Psoas muscle (tissue), 8 donors: ENCODE measurements around the gene CCDC191. TPM values are rescaled to one million over a fixed set of nuclear protein-coding genes. Genes with fewer than 3 reads are reported as not detected.

ENCODE experiments used
- ATAC-seq, 4 donors: fragments of 200-7000 bp; cut with Tn5 transposase; one replicate each; pipeline ENCODE4 v1.9.1; 2020; ENCODE audit warnings: moderate library complexity in 3 of 4, mild to moderate bottlenecking in 2 of 4
- DNase-seq, 2 donors: peaks; one replicate each; pipeline ENCODE4 v3.0.0-alpha.2; 2020
- H3K27ac ChIP-seq: fragments of 200-600 bp; one replicate; pipeline ENCODE4 v1.8.0; 2022
- H3K27me3 ChIP-seq, 3 donors: fragments of 200-600 bp in 1 of 3; one replicate each; pipeline versions ENCODE4 v1.6.1 to v1.8.0; 2013 to 2022; ENCODE audit warnings: low read length in 2 of 3, mild to moderate bottlenecking in 2 of 3, moderate library complexity in 1 of 3; ENCODE audit not compliant: insufficient read depth in 3 of 3
- H3K36me3 ChIP-seq, 2 donors: fragments of 200-600 bp in 1 of 2; one replicate each; pipeline versions ENCODE4 v1.6.1 to v1.8.0; 2013 to 2022; ENCODE audit warnings: low read depth in 1 of 2, mild to moderate bottlenecking in 1 of 2, moderate library complexity in 1 of 2; ENCODE audit not compliant: insufficient read depth in 1 of 2
- H3K4me1 ChIP-seq: fragments of 200-600 bp; one replicate; pipeline ENCODE4 v1.8.0; 2022
- H3K4me3 ChIP-seq: fragments of 200-600 bp; one replicate; pipeline ENCODE4 v1.8.0; 2022; ENCODE audit warnings: mild to moderate bottlenecking
- H3K9me3 ChIP-seq: fragments of 200-600 bp; one replicate; pipeline ENCODE4 v1.8.0; 2022
- CTCF ChIP-seq: fragments of 200-600 bp; IDR thresholded peaks from one replicate; pipeline ENCODE4 v1.8.0; 2022; ENCODE audit warnings: antibody characterized with exemption
- WGBS, 3 donors: extraction: QIAGEN DNeasy Blood & Tissue Kit; methylation state at CpG; one replicate each; pipeline versions ENCODE4 v1.1.6 to v1.1.7; 2013; 5-methylcytosine and 5-hydroxymethylcytosine counted together
- intact Hi-C, 2 donors: fragments of 100-400 bp; cut with DNase I; formaldehyde crosslinking; loops; one replicate each; pipeline versions ENCODE4 v1.11.0 to v1.14.2; 2022
- polyA plus RNA-seq, 3 donors: library from polyadenylated mRNA; stranded (reverse); fragments of 200-250 nt; gene quantifications; one replicate each; pipeline ENCODE4 v1.2.3, GENCODE V29; 2013
- total RNA-seq, 4 donors: library from RNA; stranded (reverse); fragmentation: NEBNext Ultra II Directional in 2 of 4; extraction: Animal tissue kit (Norgen Biotek cat#: 25700) in 2 of 4; gene quantifications; one replicate each; pipeline versions ENCODE4 v1.2.1 to v1.2.4, GENCODE V29; 2021 to 2023
- donor health status: healthy with polysubstance abuse.
- donor health status: DM: no; HTN: no; CAD: no; lungs with moderate emphysema.
- donor health status: Bipolar disorder and iron deficiency.
- donor health status: healthy.
- donor health status: DM: yes; HTN: yes; CAD: no.
- donor health status: DM: no; HTN: no; CAD: no.
- donor health status: DM: no; HTN: no; CAD: no.
- donor health status: DM: yes; HTN: yes; CAD: no.

Gene CCDC191
- total and polyA plus RNA-seq, 7 donors: 0.34 to 1.2 (median 0.65) TPM

DNA sequence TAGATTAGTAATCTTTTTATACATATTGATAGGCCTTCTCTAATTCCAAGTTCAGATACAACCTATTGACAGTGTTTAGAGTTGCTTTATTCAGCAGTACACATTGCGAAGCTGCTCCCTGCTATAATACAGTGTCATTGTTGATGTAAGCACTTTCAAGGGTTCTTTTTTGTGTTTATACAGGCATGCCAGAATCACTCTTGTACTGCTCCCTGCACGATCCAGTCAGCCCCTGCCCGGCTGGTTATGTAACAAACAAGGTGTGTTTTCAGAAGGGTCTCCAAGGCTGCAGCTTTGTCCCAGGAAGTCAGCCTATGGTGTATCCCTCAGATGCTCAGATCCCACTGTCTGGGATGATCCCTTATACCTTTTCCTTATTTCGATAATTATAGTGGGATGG is 11.5 kb upstream of the CCDC191 start:
- DNase-seq (no peak), ATAC-seq (no peak)
- H3K4me1 ChIP-seq: no peaks in the 10 kb centered on the region
- H3K27me3 ChIP-seq: no peaks in the 10 kb centered on the region
- H3K9me3 ChIP-seq: no peaks in the 10 kb centered on the region
- TF ChIP-seq CTCF: no peak
- H3K27ac ChIP-seq: no peak overlapping the region
- intact Hi-C loops: no loop called here
- H3K36me3 ChIP-seq: peaks cover 12 to 77% of the 10 kb centered on the region in 2 donors
- 96 to 98% (median 97%) methylated on average over 4 of the region's 4 CpGs for WGBS, 3 donors
- H3K4me3 ChIP-seq: no peak overlapping the region

- intact Hi-C loops: no loop called here
- ATAC-seq (no peak), DNase-seq (no peak)
- Histone ChIP-seq H3K27ac (no peak overlapping the region), H3K36me3 (peaks cover 0 to 11% of the 10 kb centered on the region in 2 donors), H3K4me1 (peaks cover 16% of the 10 kb centered on the region), H3K9me3 (no peaks in the 10 kb centered on the region), H3K27me3 (no peaks in the 10 kb centered on the region), H3K4me3 (no peak overlapping the region)
- WGBS, 3 donors: 90 to 94% (median 93%) methylated on average over 8 of the region's 8 CpGs
- no peak for TF ChIP-seq CTCF
These were observed 4.8 kb upstream of the CCDC191 start for GRCh38 chr3:114060906-114061655.

DNA sequence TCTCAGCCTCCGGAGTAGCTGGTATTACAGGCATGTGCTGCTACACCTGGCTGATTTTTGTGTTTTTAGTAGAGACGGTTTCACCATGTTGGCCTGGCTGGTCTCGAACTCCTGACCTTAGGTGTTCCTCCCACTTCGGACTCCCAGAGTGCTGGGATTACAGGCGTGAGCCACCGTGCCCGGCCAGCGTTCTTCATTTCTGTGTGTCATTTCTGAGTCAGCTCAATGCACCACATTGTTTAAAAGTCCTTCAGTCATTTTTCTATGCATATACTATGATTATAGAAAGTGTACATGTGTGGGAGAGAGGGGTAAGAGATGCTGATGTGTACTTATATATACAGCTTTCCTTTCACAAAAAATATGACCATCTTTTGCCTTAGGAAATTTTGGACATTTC is 2.3 kb upstream of the CCDC191 start:
- DNase-seq (no peak), ATAC-seq (no peak)
- H3K4me1 ChIP-seq: peaks cover 25% of the 10 kb centered on the region
- TF ChIP-seq CTCF: no peak
- intact Hi-C loops: loop anchor here (5.0 to 10.0 kb wide), 2 partner anchors 214 to 221 kb away; partner anchors contain the start of gene GRAMD1C (in 1 of the 2)
- no peaks in the 10 kb centered on the region for H3K9me3 ChIP-seq
- no peaks in the 10 kb centered on the region for H3K36me3 ChIP-seq
- no peaks in the 10 kb centered on the region for H3K27me3 ChIP-seq
- WGBS, 3 donors: 87 to 91% (median 90%) methylated on average over 8 of the region's 8 CpGs
- H3K4me3 ChIP-seq: no peak overlapping the region
- H3K27ac ChIP-seq: no peak overlapping the region

- WGBS, 3 donors: 1% methylated on average over 8 of the region's 8 CpGs
- ATAC-seq: peak; percentile 2 to 38 (median 8)
- peak overlapping the region; percentile 75 for H3K4me3 ChIP-seq
- no peaks in the 10 kb centered on the region for H3K27me3 ChIP-seq
- no peak for DNase-seq
- no peak for TF ChIP-seq CTCF
- peak overlapping the region; percentile 74 for H3K27ac ChIP-seq
- intact Hi-C loops: loop anchor here (5.0 to 10.0 kb wide), 2 partner anchors 212 to 220 kb away; partner anchors contain the start of gene GRAMD1C (in 1 of the 2)
- no peaks in the 10 kb centered on the region for H3K9me3 ChIP-seq
- H3K4me1 ChIP-seq: peaks cover 25% of the 10 kb centered on the region
- no peaks in the 10 kb centered on the region for H3K36me3 ChIP-seq
These were observed 653 bp upstream of the CCDC191 start for GRCh38 chr3:114057011-114057347.
